ENCODE data around the gene ELP4.
"Not testable (repeated sequence)": the region's sequence is repeated elsewhere in the genome, so short reads cannot be mapped to it uniquely, and the experiment has no call there.

ELP4 gene

GRCh38 chr11:31555938-31556337 lies 46.4 kb downstream of the ELP4 start:
- no peak for DNase-seq (ENCODE audit: low read depth in 2 of 2)

GRCh38 chr11:31558001-31558400 lies 48.4 kb downstream of the ELP4 start:
- DNase-seq (ENCODE audit: low read depth in 2 of 2): no peak

- DNase-seq (ENCODE audit: low read depth in 2 of 2): no peak
Observed at GRCh38 chr11:31560842-31561476, 51.4 kb downstream of the ELP4 start.

- not testable (repeated sequence) for DNase-seq (ENCODE audit: low read depth in 2 of 2)
Observed at GRCh38 chr11:31564517-31564916, 55.0 kb downstream of the ELP4 start.

GRCh38 chr11:31574133-31574532 lies 64.6 kb downstream of the ELP4 start:
- DNase-seq (ENCODE audit: low read depth in 2 of 2): not testable (repeated sequence)

- DNase-seq (ENCODE audit: low read depth in 2 of 2): not testable (repeated sequence)
Observed at GRCh38 chr11:31575764-31576163, 66.2 kb downstream of the ELP4 start.

GRCh38 chr11:31579412-31579811 lies 69.8 kb downstream of the ELP4 start:
- DNase-seq (ENCODE audit: low read depth in 2 of 2): not testable (repeated sequence)

- no peak for DNase-seq (ENCODE audit: low read depth in 2 of 2)
Observed at GRCh38 chr11:31582697-31583096, 73.1 kb downstream of the ELP4 start.

GRCh38 chr11:31598454-31598853 lies 88.9 kb downstream of the ELP4 start:
- DNase-seq (ENCODE audit: low read depth in 2 of 2): no peak

GRCh38 chr11:31601635-31602282 lies 92.2 kb downstream of the ELP4 start:
- no peak for DNase-seq (ENCODE audit: low read depth in 2 of 2)

- no peak for DNase-seq (ENCODE audit: low read depth in 2 of 2)
Observed at GRCh38 chr11:31606893-31607292, 97.3 kb downstream of the ELP4 start.

- DNase-seq (ENCODE audit: low read depth in 2 of 2): no peak
Observed at GRCh38 chr11:31607914-31608313, 98.3 kb downstream of the ELP4 start.

GRCh38 chr11:31608995-31609394 lies 99.4 kb downstream of the ELP4 start:
- no peak for DNase-seq (ENCODE audit: low read depth in 2 of 2)

GRCh38 chr11:31610544-31610943 lies 101.0 kb downstream of the ELP4 start:
- no peak for DNase-seq (ENCODE audit: low read depth in 2 of 2)

GRCh38 chr11:31617246-31617645 lies 107.7 kb downstream of the ELP4 start:
- DNase-seq (ENCODE audit: low read depth in 2 of 2): no peak

- no peak for DNase-seq (ENCODE audit: low read depth in 2 of 2)
Observed at GRCh38 chr11:31619980-31620379, 110.4 kb downstream of the ELP4 start.

GRCh38 chr11:31620434-31620833 lies 110.9 kb downstream of the ELP4 start:
- no peak for DNase-seq (ENCODE audit: low read depth in 2 of 2)

- no peak for DNase-seq (ENCODE audit: low read depth in 2 of 2)
Observed at GRCh38 chr11:31625868-31626267, 116.3 kb downstream of the ELP4 start.

- DNase-seq (ENCODE audit: low read depth in 2 of 2): no peak
Observed at GRCh38 chr11:31628111-31628510, 118.5 kb downstream of the ELP4 start.

GRCh38 chr11:31636983-31637382 lies 127.4 kb downstream of the ELP4 start:
- DNase-seq (ENCODE audit: low read depth in 2 of 2): no peak

- DNase-seq (ENCODE audit: low read depth in 2 of 2): no peak
Observed at GRCh38 chr11:31640611-31641010, 131.0 kb downstream of the ELP4 start.

GRCh38 chr11:31641477-31642062 lies 132.0 kb downstream of the ELP4 start:
- no peak for DNase-seq (ENCODE audit: low read depth in 2 of 2)

GRCh38 chr11:31643857-31644256 lies 134.3 kb downstream of the ELP4 start:
- no peak for DNase-seq (ENCODE audit: low read depth in 2 of 2)
